OCI-LY1 (cell line): ENCODE results near the gene HRAS.

ENCODE experiments used
- H2AFZ ChIP-seq: fragments of 200-600 bp; sonication (generic), shearing (Covaris generic); 2 replicates; pipeline ENCODE4 v1.6.0; 2014; ENCODE audit warnings: antibody characterized with exemption, mild to moderate bottlenecking, low read length
- H3F3A ChIP-seq: fragments of 200-600 bp; sonication (generic), shearing (Covaris generic); 2 replicates; pipeline ENCODE4 v1.6.0; 2014; ENCODE audit warnings: mild to moderate bottlenecking, antibody characterized with exemption, low read length, moderate library complexity; ENCODE audit not compliant: insufficient read depth
- H3K27ac ChIP-seq: fragments of 200-600 bp; sonication (generic); 2 replicates; pipeline ENCODE4 v1.5.1; 2014; ENCODE audit warnings: low read length, mixed run types, mild to moderate bottlenecking, low read depth; ENCODE audit not compliant: poor library complexity, severe bottlenecking
- H3K27me3 ChIP-seq: fragments of 200-600 bp; sonication (generic); 2 replicates; pipeline ENCODE4 v1.6.0; 2014; ENCODE audit warnings: antibody characterized with exemption, mild to moderate bottlenecking, low read length, moderate library complexity; ENCODE audit not compliant: insufficient read depth
- H3K36me3 ChIP-seq: fragments of 200-600 bp; sonication (generic); 2 replicates; pipeline ENCODE4 v1.6.1; 2014; ENCODE audit warnings: mild to moderate bottlenecking, antibody characterized with exemption, low read length, moderate library complexity, mixed read lengths; ENCODE audit not compliant: insufficient read depth
- H3K4me1 ChIP-seq: fragments of 200-600 bp; sonication (generic); 2 replicates; pipeline ENCODE4 v1.5.1; 2014; ENCODE audit warnings: mild to moderate bottlenecking, low read length, moderate library complexity; ENCODE audit not compliant: insufficient read depth, severe bottlenecking
- H3K4me2 ChIP-seq: fragments of 200-600 bp; sonication (generic), shearing (Covaris generic); 2 replicates; pipeline ENCODE4 v1.6.1; 2014; ENCODE audit warnings: low read length
- H3K4me3 ChIP-seq: fragments of 200-600 bp; sonication (generic); 2 replicates; pipeline ENCODE4 v1.5.1; 2014; ENCODE audit warnings: low read length, low read depth, mild to moderate bottlenecking, mixed read lengths; ENCODE audit not compliant: poor library complexity, severe bottlenecking
- H3K79me2 ChIP-seq: fragments of 200-600 bp; shearing (Covaris generic); 2 replicates; pipeline ENCODE4 v1.6.1; 2016; ENCODE audit warnings: mixed run types, low read length, mixed read lengths; ENCODE audit not compliant: insufficient read depth
- H3K9ac ChIP-seq: fragments of 200-600 bp; sonication (generic), shearing (Covaris generic); 2 replicates; pipeline ENCODE4 v1.6.1; 2014; ENCODE audit warnings: mild to moderate bottlenecking, low read length, mixed read lengths
- H3K9me2 ChIP-seq: fragments of 200-600 bp; sonication (generic), shearing (Covaris generic); 2 replicates; pipeline ENCODE4 v1.6.1; 2014; ENCODE audit warnings: low read depth, mild to moderate bottlenecking, low read length, mixed read lengths
- H3K9me3 ChIP-seq: fragments of 200-600 bp; shearing (Covaris generic); 2 replicates; pipeline ENCODE4 v1.6.1; 2014; ENCODE audit warnings: low read length, mixed read lengths
- H4K20me1 ChIP-seq: fragments of 200-600 bp; sonication (generic), shearing (Covaris generic); 2 replicates; pipeline ENCODE4 v1.6.0; 2016; ENCODE audit warnings: mild to moderate bottlenecking, low read length; ENCODE audit not compliant: insufficient read depth
- CTCF ChIP-seq: fragments of 200-600 bp; sonication (generic), shearing (Covaris generic); IDR thresholded peaks from 2 replicates; pipeline ENCODE4 v1.5.1; 2017; ENCODE audit warnings: mild to moderate bottlenecking, antibody characterized with exemption, low read length, moderate library complexity, mixed read lengths
- EZH2 ChIP-seq: fragments of 200-600 bp; sonication (generic), shearing (Covaris generic); IDR thresholded peaks from 2 replicates; pipeline ENCODE4 v1.8.0; 2017; ENCODE audit warnings: borderline replicate concordance, mixed run types, mild to moderate bottlenecking, antibody characterized with exemption, low read length, moderate library complexity, mixed read lengths

HRAS gene

GRCh38 chr11:545171-545570 is 9.8 kb upstream of the HRAS start:
- no peaks in the 10 kb centered on the region for H3F3A ChIP-seq
- TF ChIP-seq EZH2, result no peak
- H3K4me1 ChIP-seq, result peaks cover 8% of the 10 kb centered on the region
- no peaks in the 10 kb centered on the region; the same call in 1 of the 2 replicates for H3K27me3 ChIP-seq
- H4K20me1 ChIP-seq, result no peaks in the 10 kb centered on the region
- H3K9me3 ChIP-seq, result no peaks in the 10 kb centered on the region
- no peak overlapping the region for H3K9ac ChIP-seq
- no peaks in the 10 kb centered on the region for H3K9me2 ChIP-seq
- H2AFZ ChIP-seq, result no peak overlapping the region
- no peak overlapping the region for H3K4me2 ChIP-seq
- no peaks in the 10 kb centered on the region for H3K79me2 ChIP-seq
- H3K36me3 ChIP-seq, result no peaks in the 10 kb centered on the region; the same call in 1 of the 2 replicates
- no peak overlapping the region for H3K4me3 ChIP-seq
- H3K27ac ChIP-seq, result no peak overlapping the region

GRCh38 chr11:544817-545166 is 9.4 kb upstream of the HRAS start:
- TF ChIP-seq EZH2 (no peak), CTCF (no peak)
- no peaks in the 10 kb centered on the region; the same call in 1 of the 2 replicates for H3K27me3 ChIP-seq
- no peaks in the 10 kb centered on the region; the same call in 1 of the 2 replicates for H3K36me3 ChIP-seq
- no peak overlapping the region for H3K4me2 ChIP-seq
- H3K9me3 ChIP-seq, result no peaks in the 10 kb centered on the region
- H3K4me3 ChIP-seq, result no peak overlapping the region
- H3K4me1 ChIP-seq, result peaks cover 8% of the 10 kb centered on the region
- no peaks in the 10 kb centered on the region for H3F3A ChIP-seq
- no peak overlapping the region for H3K27ac ChIP-seq
- H2AFZ ChIP-seq, result no peak overlapping the region
- no peaks in the 10 kb centered on the region for H3K79me2 ChIP-seq
- H4K20me1 ChIP-seq, result no peaks in the 10 kb centered on the region
- H3K9me2 ChIP-seq, result no peaks in the 10 kb centered on the region
- no peak overlapping the region for H3K9ac ChIP-seq

- H3K36me3 ChIP-seq, result no peaks in the 10 kb centered on the region
- no peak for TF ChIP-seq CTCF
- TF ChIP-seq EZH2, result no peak
- no peaks in the 10 kb centered on the region for H3K79me2 ChIP-seq
- H3K27me3 ChIP-seq, result no peaks in the 10 kb centered on the region
- no peak overlapping the region for H3K4me2 ChIP-seq
- no peaks in the 10 kb centered on the region for H4K20me1 ChIP-seq
- no peaks in the 10 kb centered on the region for H3K9me2 ChIP-seq
- no peak overlapping the region for H3K9ac ChIP-seq
- H3K4me3 ChIP-seq, result no peak overlapping the region
- no peaks in the 10 kb centered on the region for H3K9me3 ChIP-seq
- H2AFZ ChIP-seq, result no peak overlapping the region
- H3K4me1 ChIP-seq, result peaks cover 20% of the 10 kb centered on the region
- H3K27ac ChIP-seq, result no peak overlapping the region
- H3F3A ChIP-seq, result peaks cover 1% of the 10 kb centered on the region; the same call in 1 of the 2 replicates
These were observed 6.1 kb upstream of the HRAS start for GRCh38 chr11:541433-541885.
